ENCODE measurements around the gene CBX2.

The CBX2 gene

DNA sequence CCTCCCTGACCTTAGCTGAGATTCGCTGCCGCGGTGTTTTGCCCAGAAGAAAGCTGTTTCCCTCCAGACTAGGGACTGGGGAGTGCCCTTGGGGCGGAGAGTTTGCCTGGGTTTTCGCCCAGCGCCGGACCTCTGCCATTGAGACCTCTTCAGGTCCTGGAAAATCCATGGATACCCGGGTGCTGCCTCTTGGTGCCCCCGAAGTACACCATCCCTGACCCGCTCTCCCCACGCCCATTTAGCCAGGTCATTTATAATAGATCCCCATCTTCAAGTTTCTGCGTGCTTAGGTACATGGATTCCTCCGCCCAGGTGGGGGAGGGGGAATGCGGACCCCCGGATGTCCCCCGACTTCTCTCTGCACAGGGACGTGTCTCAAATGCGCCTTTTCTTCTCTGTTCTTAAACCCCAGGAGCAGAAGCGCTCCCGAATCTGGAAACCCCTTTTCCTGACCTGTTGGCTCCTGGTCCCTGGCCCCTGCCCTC, 34.0 kb downstream of the CBX2 start:
- no peak for DNase-seq (ENCODE audit: low read depth, low spot score)

DNA sequence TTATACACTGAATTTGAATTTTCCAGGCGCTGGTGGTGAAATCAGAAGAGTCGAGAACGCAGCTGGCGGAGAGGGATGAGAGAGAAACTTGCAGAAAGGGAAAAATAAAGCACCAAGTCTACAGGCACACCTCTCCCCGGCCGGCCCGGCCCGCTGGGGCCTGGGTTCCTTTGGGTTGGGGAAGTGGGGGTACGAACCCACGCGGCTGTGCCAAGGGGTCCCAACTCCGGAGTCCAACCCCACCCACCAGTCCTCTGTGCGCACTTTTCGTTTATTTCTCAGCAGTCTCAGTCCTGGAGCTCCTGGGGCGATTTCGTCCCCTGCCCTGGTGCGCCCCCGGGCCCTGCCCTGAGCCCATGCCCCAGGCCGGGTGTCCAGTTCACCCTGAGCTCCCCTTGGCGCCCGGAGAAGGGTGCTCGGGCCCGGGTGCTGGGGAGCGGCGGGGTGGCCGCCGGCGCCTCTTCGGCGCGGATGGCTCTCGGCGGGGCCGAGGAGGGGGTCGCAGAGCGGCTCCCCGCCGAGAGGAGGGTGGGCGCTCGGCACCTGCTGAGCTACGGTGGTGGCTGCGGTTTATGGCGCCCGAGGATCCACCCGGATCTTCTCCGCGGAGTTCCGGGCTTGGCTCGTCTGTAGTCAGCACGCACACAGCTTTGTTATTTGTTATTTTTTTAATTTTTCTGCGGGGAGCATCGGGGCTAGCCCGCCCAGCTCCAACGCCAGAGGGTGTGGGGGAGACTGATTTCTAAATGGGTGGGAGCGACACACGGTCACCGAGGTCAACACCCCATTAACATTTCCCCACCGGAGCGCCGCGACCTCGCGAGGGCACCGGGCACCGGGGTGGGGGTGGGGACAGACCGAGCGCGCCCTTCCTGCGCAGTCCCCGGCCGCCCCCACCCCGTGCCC, 34.7 kb downstream of the CBX2 start:
- no peak for DNase-seq (ENCODE audit: low read depth, low spot score)

DNA sequence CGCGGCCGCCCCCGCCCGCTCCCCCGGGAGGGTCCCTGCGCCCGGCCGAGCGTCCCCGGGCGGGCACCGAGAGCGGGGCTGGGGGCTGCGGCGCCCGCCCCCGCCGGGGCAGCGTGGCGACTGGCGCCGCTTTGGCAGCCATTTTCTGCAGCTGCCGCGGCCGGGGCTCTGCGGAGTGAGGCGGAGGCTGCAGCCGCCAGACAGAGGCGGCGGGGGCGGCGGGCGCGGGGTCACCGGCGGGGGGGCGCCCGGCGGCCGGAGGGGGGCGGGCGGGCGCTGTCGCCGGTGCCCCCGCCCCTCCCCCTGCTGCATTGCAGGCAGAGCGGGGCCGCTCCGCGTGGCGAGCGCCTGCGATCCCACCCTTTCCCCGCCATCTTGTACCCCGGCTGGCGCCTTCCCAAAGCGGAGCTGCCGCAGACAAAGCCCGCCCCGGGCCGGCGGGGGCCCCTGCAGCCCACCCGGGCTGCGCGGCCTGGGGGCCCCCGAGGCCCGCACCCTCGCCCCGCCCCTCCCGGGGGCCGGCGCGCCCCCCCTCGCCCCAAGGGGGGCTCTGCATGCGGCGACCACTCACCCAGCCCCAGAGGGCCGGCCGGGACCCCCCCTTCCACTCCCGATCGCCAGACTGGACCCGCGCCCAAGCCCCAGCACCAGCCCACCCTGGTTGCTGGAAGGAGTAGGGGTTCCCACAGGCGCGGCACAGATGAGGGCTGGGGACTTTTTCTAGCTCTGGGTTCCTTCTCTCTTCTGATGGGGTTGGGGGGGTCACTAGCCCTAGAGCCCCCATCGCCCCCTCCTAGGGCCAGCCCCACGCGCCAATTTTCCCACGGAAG, 35.6 kb downstream of the CBX2 start:
- DNase-seq (ENCODE audit: low read depth, low spot score), result no peak

DNA sequence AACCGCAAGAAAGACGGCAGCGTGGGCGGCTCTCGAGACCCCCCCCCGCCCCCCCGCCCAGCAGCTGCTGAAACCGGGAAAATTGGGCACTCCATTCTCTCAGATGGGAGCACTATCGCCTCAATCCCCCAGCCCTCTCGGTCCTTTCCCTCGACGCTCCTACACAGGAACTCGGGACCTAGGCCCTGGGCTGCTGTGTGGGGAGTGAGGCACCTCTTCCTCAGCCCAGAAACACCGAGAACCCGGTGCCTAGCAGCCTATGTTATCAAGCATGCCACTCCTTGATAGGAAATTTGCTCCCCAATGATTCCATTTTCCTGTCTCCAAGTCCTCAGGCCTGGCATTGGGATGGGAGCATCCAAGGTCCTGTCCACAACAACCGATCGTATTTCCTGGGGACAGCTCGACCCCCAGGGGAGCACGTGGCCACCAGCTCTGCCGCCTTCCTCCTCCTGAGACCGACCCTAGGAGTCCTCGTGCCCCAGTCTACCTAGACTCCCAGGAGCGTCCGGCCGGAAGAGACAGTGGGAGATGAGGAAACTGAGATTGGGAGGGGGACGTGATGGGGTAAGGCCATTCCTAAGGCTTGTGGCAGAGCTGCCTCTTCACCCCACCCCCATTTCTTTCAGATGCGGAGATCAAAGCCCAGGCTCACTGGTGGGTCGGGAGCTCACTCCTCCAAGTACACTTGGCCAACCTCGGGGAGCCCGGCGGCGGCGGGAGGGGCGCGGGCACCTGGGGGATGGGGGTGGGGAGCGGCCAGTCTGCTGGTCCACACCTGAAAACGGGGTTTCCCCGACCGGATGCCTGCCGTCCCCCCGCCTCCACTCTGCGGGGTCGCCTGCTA, 36.4 kb downstream of the CBX2 start:
- DNase-seq (ENCODE audit: low read depth, low spot score), result no peak

DNA sequence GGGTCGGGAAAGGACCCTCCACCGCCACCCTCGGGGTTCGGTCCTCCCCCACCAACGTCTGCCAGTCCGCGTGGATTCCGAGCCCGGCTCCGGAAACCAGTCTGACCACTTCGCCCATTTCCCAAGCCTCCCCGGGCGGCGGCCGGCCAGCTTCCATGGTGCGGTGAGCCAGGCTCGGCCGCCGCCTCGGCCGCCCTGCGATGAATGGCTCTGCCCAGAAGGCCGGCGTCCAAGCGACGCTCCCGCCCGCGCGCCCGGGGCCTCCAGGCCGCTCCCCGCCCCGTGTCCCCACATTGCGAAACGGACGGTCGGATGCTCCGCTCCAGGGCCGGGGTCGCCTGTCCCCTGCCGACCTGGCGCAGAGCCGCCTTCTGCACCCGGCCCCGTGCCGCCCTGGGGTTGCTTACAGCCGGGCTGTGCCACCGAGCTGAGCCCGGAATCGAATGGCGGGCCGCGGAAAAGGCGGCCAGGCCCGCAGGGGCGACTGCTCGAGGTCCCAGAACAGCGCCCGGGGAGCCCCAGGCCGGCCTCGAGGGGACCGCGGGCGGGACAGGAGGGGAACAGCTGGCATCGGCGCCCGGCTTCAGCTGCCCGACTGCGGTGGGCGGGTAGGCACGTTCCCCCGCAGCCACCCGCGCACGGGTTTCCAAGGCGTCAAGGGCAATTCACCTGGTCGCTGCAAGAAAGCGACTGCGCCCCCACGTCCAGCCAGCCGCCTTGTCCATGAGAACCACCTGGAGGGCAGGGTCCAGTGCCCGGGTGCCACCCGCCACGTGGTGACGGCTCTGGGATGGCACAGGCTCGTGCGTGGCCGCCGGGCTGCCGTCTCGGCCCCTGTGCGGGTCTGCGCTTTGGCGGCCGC, 37.3 kb downstream of the CBX2 start:
- no peak for DNase-seq (ENCODE audit: low read depth, low spot score)

DNA sequence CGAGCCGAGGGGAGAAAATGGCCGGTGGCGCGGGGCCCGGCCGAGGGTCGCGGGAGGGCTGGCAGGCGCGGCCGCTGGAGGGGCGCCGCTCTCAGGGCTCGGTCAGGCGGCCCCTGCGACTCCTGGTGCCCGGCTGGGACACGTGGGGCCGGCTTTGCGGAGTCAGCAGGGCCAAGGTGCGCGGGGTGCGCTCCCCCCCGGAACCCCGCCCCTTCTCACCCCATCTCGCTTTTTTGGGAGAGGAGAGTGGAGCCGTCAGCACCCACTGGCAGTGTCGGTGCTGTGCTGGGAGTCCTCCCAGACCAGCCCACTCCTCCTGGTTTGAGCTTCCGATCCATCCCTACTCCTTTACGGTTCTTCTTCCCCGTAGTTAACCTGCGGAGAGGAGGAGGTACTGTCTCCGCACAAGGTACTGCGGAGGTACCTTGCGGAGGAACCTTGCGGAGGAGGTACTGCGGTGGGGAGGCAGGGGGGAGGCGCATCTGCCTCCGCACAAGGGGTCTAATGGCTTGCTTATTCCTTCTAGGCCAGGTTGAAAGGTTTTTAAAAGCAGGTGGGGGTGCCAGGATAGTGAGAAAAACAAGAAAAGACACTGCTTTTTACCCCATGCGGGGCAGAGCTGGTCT, 38.0 kb downstream of the CBX2 start:
- DNase-seq (ENCODE audit: low read depth, low spot score), result no peak

DNA sequence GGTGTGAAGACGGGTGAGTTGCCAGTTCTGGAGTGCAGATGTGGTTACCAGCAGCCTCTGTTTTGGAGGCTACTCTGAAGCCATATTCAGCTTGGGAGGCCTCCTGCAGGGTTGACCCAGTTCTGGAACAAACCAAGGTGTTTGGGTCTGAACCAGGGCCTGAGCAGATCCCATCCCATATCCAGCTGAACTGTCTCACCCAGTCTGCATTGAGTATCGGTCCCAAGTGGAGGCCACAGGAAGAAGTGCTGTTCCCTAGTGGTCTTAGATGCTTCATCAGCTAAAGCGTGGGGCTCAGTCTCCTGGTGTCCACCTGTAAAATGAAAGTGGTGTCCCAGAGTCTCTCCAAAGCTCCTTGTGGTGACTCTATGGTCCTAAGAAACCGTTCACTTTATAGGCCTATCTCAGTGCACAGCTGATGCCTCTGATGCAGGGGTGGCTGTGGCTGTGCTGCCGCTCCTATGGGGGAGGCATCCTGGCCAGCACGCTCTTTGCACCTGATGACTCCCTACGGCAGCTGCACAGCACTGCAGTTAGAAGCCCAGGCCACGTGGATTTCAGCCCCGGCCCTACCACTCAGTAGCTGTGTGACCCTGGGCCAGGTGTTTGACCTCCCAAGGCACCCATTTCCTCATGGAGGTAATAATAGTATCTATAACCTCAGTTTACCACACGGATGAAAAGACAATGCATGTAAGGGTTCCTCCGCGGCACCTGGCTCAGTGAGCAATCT, 40.2 kb downstream of the CBX2 start:
- DNase-seq (ENCODE audit: low read depth, low spot score), result no peak

DNA sequence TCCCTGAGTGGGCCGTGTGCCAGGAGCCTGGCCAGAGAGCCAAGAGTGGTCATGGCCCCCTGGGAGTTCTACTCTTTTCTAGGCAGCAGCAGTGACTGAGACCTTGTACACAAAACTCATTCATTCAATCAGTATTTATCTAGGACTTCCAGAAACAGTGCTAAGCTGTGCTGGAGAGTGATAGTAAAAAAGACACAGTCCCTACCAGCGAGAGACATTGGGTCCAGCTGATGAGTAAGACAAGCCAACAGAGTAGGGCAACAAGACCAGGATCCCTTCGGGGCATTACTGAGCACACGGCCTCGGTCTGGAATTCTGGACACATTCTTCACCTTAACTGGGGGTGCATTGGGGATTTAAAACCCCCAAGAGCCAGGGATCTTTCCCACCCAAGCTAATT, 41.1 kb downstream of the CBX2 start:
- no peak for DNase-seq (ENCODE audit: low read depth, low spot score)

DNA sequence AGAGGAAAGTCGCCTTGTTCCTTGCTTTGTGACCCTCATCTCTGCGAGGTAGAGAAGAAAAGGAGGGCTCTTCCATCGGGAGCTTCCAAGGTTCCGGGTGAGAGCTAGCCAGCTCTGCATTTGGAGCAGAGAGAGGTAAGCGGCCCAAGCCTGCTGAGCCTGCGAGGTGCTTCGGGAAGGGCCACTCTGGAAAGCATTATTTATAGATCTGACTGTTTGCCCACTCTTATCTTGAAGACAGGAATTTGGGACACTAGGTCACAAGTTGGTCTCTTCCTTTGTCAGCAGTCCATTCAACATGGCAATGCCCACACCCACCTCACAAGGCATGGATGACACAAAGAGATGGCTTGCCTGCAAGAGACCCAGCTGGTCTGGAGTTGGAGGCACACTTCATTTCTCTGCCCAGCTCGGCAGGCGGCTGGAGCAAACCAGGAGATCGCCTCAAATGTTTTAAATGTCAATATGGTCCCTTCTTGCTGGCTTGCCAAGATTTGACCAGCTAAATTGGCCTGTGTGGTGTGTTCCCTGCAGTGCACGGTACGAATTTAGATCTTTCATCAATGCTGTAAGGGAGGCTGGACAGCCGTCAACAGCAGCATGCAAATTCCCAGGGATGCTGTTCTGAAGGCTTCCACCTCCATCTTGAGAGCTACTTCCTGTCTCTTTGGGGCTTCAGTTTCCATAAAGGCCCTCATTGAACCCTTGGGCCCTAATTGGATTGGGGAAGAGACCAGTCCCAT, 41.8 kb downstream of the CBX2 start:
- DNase-seq (ENCODE audit: low read depth, low spot score), result no peak

DNA sequence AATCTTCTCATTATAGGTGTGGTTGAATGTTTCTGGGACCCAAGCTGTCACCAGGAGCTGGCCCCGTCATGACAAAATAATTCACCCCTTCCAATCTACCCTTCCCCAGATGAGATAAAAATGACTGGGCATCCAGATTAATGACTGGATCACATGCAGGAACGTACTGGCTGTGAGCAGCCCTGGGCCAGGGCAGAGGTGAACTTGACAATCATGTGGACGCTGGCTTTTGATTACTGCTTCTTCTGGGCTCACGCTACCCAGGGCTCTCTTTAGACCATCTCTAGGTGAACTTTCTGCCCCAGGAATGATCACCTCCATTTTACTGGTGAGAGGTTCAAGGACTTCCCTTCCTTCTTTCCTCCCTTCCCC, 43.0 kb downstream of the CBX2 start:
- no peak for DNase-seq (ENCODE audit: low read depth, low spot score)

DNA sequence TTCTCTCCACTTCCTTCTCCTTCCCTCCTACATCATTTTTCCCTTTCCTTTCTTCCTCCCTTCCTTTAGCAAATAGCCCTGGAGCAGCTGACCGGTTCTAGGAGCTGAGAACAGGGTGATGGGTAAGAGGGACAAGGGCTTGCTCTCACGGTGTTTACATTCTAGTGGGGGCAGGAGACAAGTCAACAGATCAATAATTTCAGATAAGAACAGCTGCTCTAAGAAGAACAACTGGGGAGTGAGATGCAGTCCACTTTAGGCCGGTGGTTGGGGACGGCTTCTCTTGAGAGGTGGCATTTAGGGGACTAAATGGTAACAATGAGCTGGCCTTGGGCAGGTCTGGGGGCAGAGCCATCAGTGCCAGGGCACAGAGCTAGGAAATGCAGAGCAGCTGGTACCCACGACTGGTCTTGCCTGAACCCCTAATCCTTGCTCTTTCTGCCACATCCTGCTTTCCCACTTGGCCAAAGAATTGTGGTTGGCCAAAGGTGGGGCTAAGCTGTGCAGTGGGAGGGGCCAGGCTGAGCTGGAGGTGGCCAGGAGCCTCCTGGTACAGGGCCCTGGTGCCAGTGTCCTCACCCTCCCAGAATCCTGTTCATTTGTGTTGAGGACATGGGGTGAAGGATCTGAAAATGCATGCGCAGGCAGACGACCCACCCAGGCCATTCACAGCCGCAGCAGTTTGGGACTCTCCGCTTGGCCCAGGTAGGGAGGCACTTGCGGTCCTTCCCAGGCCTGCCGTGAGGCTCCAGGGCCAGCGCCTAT, 43.6 kb downstream of the CBX2 start:
- no peak for DNase-seq (ENCODE audit: low read depth, low spot score)

DNA sequence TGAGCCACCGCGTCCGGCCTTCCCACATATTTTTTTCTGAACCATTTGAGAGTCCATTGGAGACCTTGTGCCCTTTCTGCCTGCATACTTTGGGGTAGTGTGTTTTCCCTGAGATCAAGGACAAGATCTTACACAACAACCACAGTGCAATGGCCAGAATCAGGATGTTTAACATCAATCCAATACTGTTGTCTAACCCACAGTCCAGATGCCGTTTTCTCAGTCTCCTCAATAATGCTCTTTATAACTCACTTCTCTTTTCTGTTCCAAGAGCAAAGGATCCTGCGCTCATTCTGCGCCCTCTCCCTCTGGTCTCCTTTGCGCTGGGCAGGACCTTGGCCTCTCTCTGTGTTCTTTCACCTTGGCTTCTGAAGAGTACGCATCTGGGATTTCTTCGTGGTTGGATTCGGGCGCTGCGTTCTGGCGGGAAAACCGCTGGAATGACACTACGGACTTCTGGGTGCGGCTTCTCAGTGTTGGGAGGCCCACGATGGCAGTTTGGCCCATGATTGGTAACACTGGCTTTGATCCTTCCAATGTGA, 44.7 kb downstream of the CBX2 start:
- no peak for DNase-seq (ENCODE audit: low read depth, low spot score)

DNA sequence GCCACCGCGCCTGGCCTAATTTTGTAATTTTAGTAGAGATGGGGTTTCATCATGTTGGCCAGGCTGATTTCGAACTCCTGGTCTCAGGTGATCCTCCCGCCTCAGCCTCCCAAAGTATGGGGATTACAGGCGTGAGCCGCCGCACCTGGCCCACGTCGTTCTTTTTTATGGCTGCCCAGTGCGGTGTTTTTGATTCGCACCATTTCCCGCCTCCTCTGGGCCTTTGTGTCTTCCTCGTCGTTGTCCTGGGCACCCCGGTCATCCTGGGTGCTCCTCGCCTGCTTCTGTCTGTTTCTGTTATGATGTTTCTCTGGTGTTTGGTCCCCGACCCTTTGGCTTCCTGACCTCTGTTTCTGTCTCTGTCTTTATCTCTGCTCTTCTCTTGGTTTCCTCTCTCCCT, 46.3 kb downstream of the CBX2 start:
- no peak for DNase-seq (ENCODE audit: low read depth, low spot score)

DNA sequence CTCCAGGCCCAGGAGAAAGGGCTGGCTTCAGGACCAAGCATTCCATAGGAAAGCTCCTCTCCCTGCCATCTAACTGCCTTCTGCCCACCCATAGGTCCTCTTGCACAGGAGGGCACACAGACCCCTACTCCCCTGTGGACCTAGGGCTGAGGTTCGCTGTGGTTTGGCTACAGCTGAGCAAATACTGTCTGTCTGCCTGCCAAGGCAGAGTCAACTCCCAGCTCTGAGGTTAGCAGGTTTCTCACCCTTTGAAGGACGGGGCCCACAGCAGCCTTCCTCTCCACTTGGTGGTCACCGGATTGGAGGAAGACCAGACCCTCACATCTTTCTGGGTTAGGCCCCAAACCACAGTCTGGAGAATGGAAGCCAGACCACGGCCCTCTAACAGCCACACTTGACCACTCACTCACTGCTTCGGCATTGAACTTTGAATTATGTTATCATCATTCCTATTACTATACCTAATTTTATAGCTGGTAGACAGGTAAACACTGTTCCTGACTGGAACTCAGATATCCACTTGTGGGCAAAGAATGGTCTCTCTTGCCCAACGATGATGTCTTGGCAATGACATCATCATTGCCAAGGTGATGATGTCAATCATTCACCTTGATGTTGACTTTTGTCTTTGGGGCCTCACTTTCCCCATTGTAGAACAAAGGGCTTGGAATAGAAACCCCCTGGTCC, 47.1 kb downstream of the CBX2 start:
- no peak for DNase-seq (ENCODE audit: low read depth, low spot score)

DNA sequence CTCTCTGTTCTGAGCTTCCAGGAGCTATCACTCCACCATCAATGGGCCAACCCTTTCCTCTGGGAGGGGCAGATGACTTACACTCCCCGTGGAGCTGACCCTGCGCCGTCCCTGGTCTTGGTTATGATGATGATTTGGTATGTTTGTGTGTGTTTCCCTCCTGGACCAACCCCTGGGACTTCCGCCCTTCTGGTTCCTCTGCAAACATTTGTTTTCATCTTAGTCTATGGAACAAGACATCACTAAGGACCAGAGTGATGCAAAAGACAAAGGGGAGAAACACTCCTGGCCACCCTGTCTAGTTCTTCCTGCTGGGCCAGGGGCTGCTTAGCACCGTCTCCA, 47.6 kb downstream of the CBX2 start:
- no peak for DNase-seq (ENCODE audit: low read depth, low spot score)

DNA sequence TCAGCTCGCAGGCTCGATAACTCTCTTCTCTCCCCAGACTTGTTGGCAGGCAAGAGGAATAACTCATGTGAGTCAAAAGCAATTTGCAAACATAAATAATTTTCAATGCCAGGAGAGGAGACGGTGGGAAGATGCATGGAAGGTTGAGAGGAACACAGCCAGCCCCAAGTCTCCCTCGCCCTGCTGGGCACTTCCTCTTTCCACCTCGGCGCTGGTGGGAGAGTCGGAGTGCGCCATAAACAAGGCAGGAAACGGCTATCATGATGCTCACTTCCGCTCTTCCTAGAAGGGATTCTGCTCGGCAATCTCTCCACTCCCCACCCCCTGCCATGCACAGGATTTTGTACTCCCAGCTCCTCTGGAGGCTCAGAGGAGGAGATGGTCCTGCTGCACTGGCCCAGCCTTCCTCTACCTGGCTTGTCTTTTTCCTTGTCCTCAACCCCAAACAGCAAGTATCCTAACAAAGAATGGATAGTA, 48.3 kb downstream of the CBX2 start:
- DNase-seq (ENCODE audit: low read depth, low spot score), result no peak

DNA sequence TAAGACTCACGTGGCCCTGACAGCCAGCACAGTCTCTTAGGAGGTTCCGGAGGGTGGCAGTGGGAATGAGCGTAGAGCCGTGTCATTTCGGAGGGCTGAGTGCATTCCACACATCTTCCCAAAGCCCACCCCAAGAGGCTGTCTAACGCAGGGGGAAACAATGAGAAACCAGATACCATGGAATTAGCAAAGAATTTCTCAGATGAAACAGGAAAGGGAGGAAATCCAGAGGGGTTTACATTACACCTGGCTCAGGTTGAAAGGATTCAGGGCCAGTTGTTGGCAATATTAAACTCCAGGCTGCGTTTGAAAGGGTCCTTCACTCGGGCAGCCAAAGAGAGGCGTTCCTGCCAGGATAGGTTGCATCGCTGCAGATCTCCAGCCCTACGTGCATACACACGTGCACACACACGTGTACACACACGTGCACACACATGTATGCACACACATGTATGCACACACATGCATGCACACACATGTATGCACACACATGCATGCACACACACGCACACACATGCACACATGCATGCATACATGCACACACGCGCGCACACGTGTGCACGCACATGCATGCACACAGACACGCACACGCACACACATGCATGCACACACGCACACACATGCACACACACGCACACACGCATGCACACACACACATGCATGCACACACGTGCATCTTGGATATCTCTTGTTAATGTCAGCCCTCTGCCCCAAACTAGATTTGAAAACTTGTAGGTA, 49.1 kb downstream of the CBX2 start:
- DNase-seq (ENCODE audit: low read depth, low spot score), result no peak

All from activated CD4-positive, CD25-positive, alpha-beta regulatory T cell treated with anti-CD3 and anti-CD28 coated beads, Interleukin-2, amount 50 U/mL, for 16 hours (primary cell).